AG04450 (cell line): ENCODE data around the gene USP2. TPM values are rescaled to one million over a fixed set of nuclear protein-coding genes. Genes with fewer than 3 reads are reported as not detected.

Source experiments
- CTCF ChIA-PET: fragments of 300-600, 350-600 bp; formaldehyde crosslinking; extraction: SDS; loops from one replicate; lab custom pipeline; 2022; ENCODE audit warnings: antibody characterized with exemption, inconsistent platforms; lab: Charles Lee
- POLR2A ChIA-PET: fragments of 350-600 bp; formaldehyde crosslinking; extraction: SDS; loops from one replicate; lab custom pipeline; 2021; ENCODE audit warnings: antibody characterized with exemption, inconsistent platforms; lab: Yijun Ruan, JAX
- DNase-seq: peaks from one replicate; pipeline ENCODE4 v3.0.0-alpha.2; 2011; ENCODE audit warnings: low read depth, low spot score
- H3K27ac ChIP-seq: one replicate; pipeline ENCODE4 v1.5.1; 2012; ENCODE audit warnings: low read depth, low read length, control low read depth
- H3K27me3 ChIP-seq: one replicate; pipeline ENCODE4 v1.6.0; 2012; ENCODE audit warnings: low read length; ENCODE audit not compliant: control insufficient read depth, insufficient read depth
- H3K4me3 ChIP-seq: 2 replicates; pipeline ENCODE4 v1.5.1; 2011; ENCODE audit warnings: mild to moderate bottlenecking, low read depth, low read length, control low read depth
- H3K9me3 ChIP-seq: 2 replicates; pipeline ENCODE4 v1.5.1; 2012; ENCODE audit warnings: low read length; ENCODE audit not compliant: control insufficient read depth, insufficient read depth
- CTCF ChIP-seq: IDR thresholded peaks from 2 replicates; pipeline ENCODE4 v1.5.1; 2011; ENCODE audit warnings: low read depth, low read length, control low read depth, inconsistent platforms
- polyA plus RNA-seq: library from polyadenylated mRNA; depleted of rRNA; stranded (reverse); fragments of >200 nt; gene quantifications from 2 replicates; pipeline ENCODE4 v1.2.3, GENCODE V29; 2011

Gene USP2
- polyA plus RNA-seq, 1 experiment = 0.32 TPM

- ChIA-PET POLR2A (no interaction called here), CTCF (interaction anchor here (1.0 to 2.0 kb wide), 6 partner anchors 12 to 122 kb away, joined by 3 to 11 read pairs (median 6); partner anchors contain the start of gene C1QTNF5)
- no peak overlapping the region for H3K27ac ChIP-seq
- no peak for DNase-seq
- TF ChIP-seq CTCF = no peak
- no peaks in the 10 kb centered on the region for H3K9me3 ChIP-seq
- H3K27me3 ChIP-seq = peaks cover 31% of the 10 kb centered on the region
- H3K4me3 ChIP-seq = no peak overlapping the region
Observed at GRCh38 chr11:119352857-119353260, 28.6 kb downstream of the USP2 start.

GRCh38 chr11:119351232-119351631 is 30.3 kb downstream of the USP2 start:
- peaks cover 45% of the 10 kb centered on the region for H3K27me3 ChIP-seq
- H3K9me3 ChIP-seq = no peaks in the 10 kb centered on the region
- no peak for DNase-seq
- H3K4me3 ChIP-seq = no peak overlapping the region
- H3K27ac ChIP-seq = no peak overlapping the region
- no peak for TF ChIP-seq CTCF
- ChIA-PET CTCF (interaction anchor here (0.6 to 1.5 kb wide), 4 partner anchors 11 to 124 kb away, joined by 3 to 8 read pairs (median 7); no protein-coding TSS in a partner anchor), POLR2A (no interaction called here)

GRCh38 chr11:119350302-119350701 is 31.2 kb downstream of the USP2 start:
- DNase-seq = no peak
- Histone ChIP-seq H3K27ac (no peak overlapping the region), H3K9me3 (no peaks in the 10 kb centered on the region), H3K27me3 (peaks cover 43% of the 10 kb centered on the region), H3K4me3 (no peak overlapping the region)
- ChIA-PET POLR2A (no interaction called here), CTCF (interaction anchor here (0.7 to 1.5 kb wide), 4 partner anchors 10 to 125 kb away, joined by 3 to 8 read pairs (median 7); no protein-coding TSS in a partner anchor)
- no peak for TF ChIP-seq CTCF

GRCh38 chr11:119347940-119348605 is 33.4 kb downstream of the USP2 start:
- POLR2A ChIA-PET = interaction anchor here (0.9 kb wide), 1 partner anchor 10 kb away, joined by 4 read pairs; no protein-coding TSS in a partner anchor

More at GRCh38 chr11:119347940-119348605, 33.4 kb downstream of the USP2 start:
- Histone ChIP-seq H3K9me3 (no peaks in the 10 kb centered on the region), H3K27ac (no peak overlapping the region), H3K27me3 (peaks cover 54% of the 10 kb centered on the region), H3K4me3 (no peak overlapping the region)
- DNase-seq = no peak
- CTCF ChIA-PET = interaction anchor here (1.3 to 2.4 kb wide), 5 partner anchors 9 to 127 kb away, joined by 3 to 31 read pairs (median 7); partner anchors contain the start of gene USP2
- no peak for TF ChIP-seq CTCF
